ENCODE data around the gene PRKCE. TPM values are rescaled to one million over a fixed set of nuclear protein-coding genes. Genes with fewer than 3 reads are reported as not detected.

Gene PRKCE
- total RNA-seq, 1 experiment from 2014 or later: 12.1 TPM

DNA sequence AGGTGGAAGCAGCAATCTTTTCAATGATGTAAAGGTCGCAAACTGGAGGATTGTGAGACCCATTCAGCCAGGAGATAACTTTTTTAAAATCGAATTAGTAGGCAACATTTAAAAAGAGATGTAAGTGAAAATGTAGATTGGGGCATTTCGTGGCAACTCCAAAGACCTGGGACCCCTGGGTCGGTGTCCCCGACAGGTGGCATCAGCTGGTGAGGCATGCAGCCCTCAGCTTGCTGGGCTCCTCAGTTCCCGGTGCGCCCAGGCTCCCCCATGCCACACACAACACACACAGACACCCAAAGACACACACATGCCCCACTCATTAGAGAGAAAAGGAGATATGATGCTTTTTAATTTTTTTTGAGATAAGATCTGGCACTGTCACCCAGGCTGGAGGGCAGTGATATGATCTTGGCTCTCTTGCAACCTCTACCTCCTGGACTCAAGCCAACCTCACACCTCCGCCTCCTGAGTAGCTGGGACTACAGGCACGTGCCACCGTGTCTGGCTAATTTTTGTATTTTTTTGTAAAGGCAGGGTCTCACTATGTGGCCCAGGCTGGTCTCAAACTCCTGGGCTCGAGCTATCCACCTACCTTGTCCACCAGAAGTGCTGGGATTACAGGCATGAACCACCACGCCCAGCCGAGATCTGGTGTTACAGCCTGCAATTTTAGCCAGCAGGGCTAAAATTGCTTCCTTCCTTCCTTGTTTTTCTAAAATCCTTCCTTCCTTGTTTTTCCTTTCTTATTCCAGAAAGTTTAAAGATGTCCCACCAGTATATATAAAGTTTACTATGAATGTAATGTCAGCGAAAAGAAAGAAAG, 523.1 kb downstream of the PRKCE start:
- ChIA-PET POLR2A (interaction anchor here (1.0 to 1.2 kb wide), 2 partner anchors 16 to 77 kb away, joined by 3 to 4 read pairs; no protein-coding TSS in a partner anchor), CTCF (interaction anchor here (1.1 kb wide), 1 partner anchor 111 kb away, joined by 4 read pairs; no protein-coding TSS in a partner anchor)
- no peaks in the 10 kb centered on the region for H3K27me3 Mint-ChIP-seq (ENCODE audit: insufficient read depth, unreplicated experiment)
- TF ChIP-seq, protein P1, sequence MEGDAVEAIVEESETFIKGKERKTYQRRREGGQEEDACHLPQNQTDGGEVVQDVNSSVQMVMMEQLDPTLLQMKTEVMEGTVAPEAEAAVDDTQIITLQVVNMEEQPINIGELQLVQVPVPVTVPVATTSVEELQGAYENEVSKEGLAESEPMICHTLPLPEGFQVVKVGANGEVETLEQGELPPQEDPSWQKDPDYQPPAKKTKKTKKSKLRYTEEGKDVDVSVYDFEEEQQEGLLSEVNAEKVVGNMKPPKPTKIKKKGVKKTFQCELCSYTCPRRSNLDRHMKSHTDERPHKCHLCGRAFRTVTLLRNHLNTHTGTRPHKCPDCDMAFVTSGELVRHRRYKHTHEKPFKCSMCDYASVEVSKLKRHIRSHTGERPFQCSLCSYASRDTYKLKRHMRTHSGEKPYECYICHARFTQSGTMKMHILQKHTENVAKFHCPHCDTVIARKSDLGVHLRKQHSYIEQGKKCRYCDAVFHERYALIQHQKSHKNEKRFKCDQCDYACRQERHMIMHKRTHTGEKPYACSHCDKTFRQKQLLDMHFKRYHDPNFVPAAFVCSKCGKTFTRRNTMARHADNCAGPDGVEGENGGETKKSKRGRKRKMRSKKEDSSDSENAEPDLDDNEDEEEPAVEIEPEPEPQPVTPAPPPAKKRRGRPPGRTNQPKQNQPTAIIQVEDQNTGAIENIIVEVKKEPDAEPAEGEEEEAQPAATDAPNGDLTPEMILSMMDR (IDR thresholded peaks at IDR 0.05; ENCODE audit: unreplicated experiment): no peak
- peaks cover 9% of the 10 kb centered on the region for H3K36me3 Mint-ChIP-seq (ENCODE audit: insufficient read depth, unreplicated experiment)
- intact Hi-C loops (cut with micrococcal nuclease): loop anchor here (5.0 kb wide), 2 partner anchors 77 to 107 kb away; no protein-coding TSS in a partner anchor
- H3K4me3 Mint-ChIP-seq (ENCODE audit: unreplicated experiment): no peak overlapping the region
- no peak for DNase-seq (ENCODE audit: unreplicated experiment)
- H3K9me3 Mint-ChIP-seq (ENCODE audit: unreplicated experiment): no peaks in the 10 kb centered on the region
- peaks cover 36% of the 10 kb centered on the region for H3K4me1 Mint-ChIP-seq (ENCODE audit: insufficient read depth, unreplicated experiment)
- no TSS peak for BruUV-seq (replicated peaks)
- no peak overlapping the region for H3K27ac Mint-ChIP-seq (ENCODE audit: low read depth, unreplicated experiment)

DNA sequence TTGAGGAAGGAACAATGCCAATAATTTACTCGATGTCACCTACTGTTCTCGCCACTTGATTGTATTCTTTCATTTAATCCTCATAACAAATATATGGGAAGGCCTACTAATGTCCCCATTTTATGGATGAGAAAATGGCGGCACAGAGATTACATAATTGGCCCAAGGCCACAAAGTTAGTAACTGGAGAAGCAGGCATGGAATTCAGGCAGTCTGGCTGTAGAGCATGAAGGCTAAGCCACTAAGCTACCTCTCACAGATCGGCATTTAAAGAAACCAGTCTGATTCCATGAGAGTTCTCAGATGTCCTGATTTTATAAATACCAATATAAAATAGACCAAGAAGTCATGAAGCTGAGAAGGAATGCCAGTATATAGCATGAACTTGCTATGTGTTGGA, 523.9 kb downstream of the PRKCE start:
- CTCF ChIA-PET: interaction anchor here (1.3 kb wide), 1 partner anchor 113 kb away, joined by 3 read pairs; no protein-coding TSS in a partner anchor
- BruUV-seq (replicated peaks): no TSS peak
- Mint-ChIP-seq H3K27ac (ENCODE audit: low read depth, unreplicated experiment) (no peak overlapping the region), H3K36me3 (ENCODE audit: insufficient read depth, unreplicated experiment) (peaks cover 9% of the 10 kb centered on the region), H3K9me3 (ENCODE audit: unreplicated experiment) (no peaks in the 10 kb centered on the region), H3K4me1 (ENCODE audit: insufficient read depth, unreplicated experiment) (peaks cover 30% of the 10 kb centered on the region), H3K4me3 (ENCODE audit: unreplicated experiment) (no peak overlapping the region), H3K27me3 (ENCODE audit: insufficient read depth, unreplicated experiment) (no peaks in the 10 kb centered on the region)
- POLR2A ChIA-PET: interaction anchor here (0.8 kb wide), 1 partner anchor 10 kb away, joined by 4 read pairs; no protein-coding TSS in a partner anchor
- TF ChIP-seq, protein P1 (IDR thresholded peaks at IDR 0.05; ENCODE audit: unreplicated experiment): no peak
- no peak for DNase-seq (ENCODE audit: unreplicated experiment)
- intact Hi-C loops (cut with micrococcal nuclease): no loop called here

- no peaks in the 10 kb centered on the region for H3K9me3 Mint-ChIP-seq (ENCODE audit: unreplicated experiment)
- no peak overlapping the region for H3K27ac Mint-ChIP-seq (ENCODE audit: low read depth, unreplicated experiment)
- H3K36me3 Mint-ChIP-seq (ENCODE audit: insufficient read depth, unreplicated experiment): peaks cover 9% of the 10 kb centered on the region
- no peaks in the 10 kb centered on the region for H3K27me3 Mint-ChIP-seq (ENCODE audit: insufficient read depth, unreplicated experiment)
- TF ChIP-seq, protein P1 (IDR thresholded peaks at IDR 0.05; ENCODE audit: unreplicated experiment): no peak
- BruUV-seq (replicated peaks): no TSS peak
- CTCF ChIA-PET: interaction anchor here (0.7 kb wide), 1 partner anchor 1367 kb away, joined by 3 read pairs; no protein-coding TSS in a partner anchor
- H3K4me1 Mint-ChIP-seq (ENCODE audit: insufficient read depth, unreplicated experiment): peaks cover 19% of the 10 kb centered on the region
- intact Hi-C loops (cut with micrococcal nuclease): no loop called here
- no peak overlapping the region for H3K4me3 Mint-ChIP-seq (ENCODE audit: unreplicated experiment)
- no peak for DNase-seq (ENCODE audit: unreplicated experiment)
- POLR2A ChIA-PET: no interaction called here
These were observed 526.1 kb downstream of the PRKCE start for GRCh38 chr2:46177461-46178089.

DNA sequence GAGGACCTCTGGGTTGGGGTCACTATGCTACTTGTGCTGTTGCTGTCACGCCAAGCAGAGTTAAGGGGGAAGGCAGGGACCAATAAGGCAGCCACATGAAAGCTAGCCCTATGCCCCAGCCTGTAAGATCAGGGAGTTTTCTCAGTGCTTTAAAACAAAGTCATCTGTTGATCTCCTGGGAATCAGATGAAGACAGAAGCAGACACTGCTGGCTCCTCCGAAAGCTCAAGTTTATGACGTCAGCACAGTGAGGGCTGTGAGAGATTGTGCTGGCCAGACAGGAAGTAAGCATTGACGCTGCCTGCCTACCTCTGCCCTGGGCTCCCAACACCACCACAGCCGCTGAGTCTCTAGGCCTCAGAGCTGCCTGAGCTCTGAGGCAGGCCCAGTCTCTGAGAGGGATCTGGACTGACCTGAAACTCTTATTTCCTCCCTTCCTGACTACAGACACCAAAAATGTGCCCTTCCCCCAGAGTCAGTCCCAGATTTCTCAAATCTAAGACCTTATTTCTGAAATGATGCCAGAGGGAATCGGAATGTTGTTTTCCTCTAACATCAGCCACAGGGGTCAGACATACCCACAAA, 527.7 kb downstream of the PRKCE start:
- POLR2A ChIA-PET: interaction anchor here (1.5 kb wide), 1 partner anchor 15 kb away, joined by 4 read pairs; no protein-coding TSS in a partner anchor
- H3K9me3 Mint-ChIP-seq (ENCODE audit: unreplicated experiment): no peaks in the 10 kb centered on the region
- H3K4me3 Mint-ChIP-seq (ENCODE audit: unreplicated experiment): no peak overlapping the region
- TF ChIP-seq, protein P1 (IDR thresholded peaks at IDR 0.05; ENCODE audit: unreplicated experiment): no peak
- DNase-seq (ENCODE audit: unreplicated experiment): no peak
- no TSS peak for BruUV-seq (replicated peaks)
- H3K36me3 Mint-ChIP-seq (ENCODE audit: insufficient read depth, unreplicated experiment): peaks cover 13% of the 10 kb centered on the region
- intact Hi-C loops (cut with micrococcal nuclease): no loop called here
- CTCF ChIA-PET: interaction anchor here (0.7 to 1.0 kb wide), 2 partner anchors 188 to 217 kb away, joined by 3 to 4 read pairs; no protein-coding TSS in a partner anchor
- peaks cover 19% of the 10 kb centered on the region for H3K4me1 Mint-ChIP-seq (ENCODE audit: insufficient read depth, unreplicated experiment)
- no peaks in the 10 kb centered on the region for H3K27me3 Mint-ChIP-seq (ENCODE audit: insufficient read depth, unreplicated experiment)
- no peak overlapping the region for H3K27ac Mint-ChIP-seq (ENCODE audit: low read depth, unreplicated experiment)

All from MCF 10A (cell line).